Liver (tissue), 9 donors: ENCODE data around the gene PCDHGB5. TPM values are rescaled to one million over a fixed set of nuclear protein-coding genes. Genes with fewer than 3 reads are reported as not detected.

Source experiments
- DNase-seq: peaks from one replicate; pipeline ENCODE4 v3.0.0-alpha.2; 2017; ENCODE audit warnings: low spot score
- H3K27ac ChIP-seq, 2 donors: one replicate each; pipeline ENCODE4 v1.7.0; 2013; ENCODE audit warnings: inconsistent platforms in 2 of 2, low read length in 2 of 2, control low read depth in 1 of 2, low read depth in 1 of 2, mild to moderate bottlenecking in 1 of 2
- H3K27me3 ChIP-seq, 4 donors: one replicate each; pipeline versions ENCODE4 v1.6.1 to v1.7.0; 2013; ENCODE audit warnings: low read length in 3 of 4, inconsistent platforms in 1 of 4, mild to moderate bottlenecking in 1 of 4, moderate library complexity in 1 of 4; ENCODE audit not compliant: control insufficient read depth in 4 of 4, insufficient read depth in 4 of 4
- H3K36me3 ChIP-seq, 4 donors: one replicate each; pipeline versions ENCODE4 v1.6.1 to v1.7.0; 2013; ENCODE audit warnings: low read length in 3 of 4, mild to moderate bottlenecking in 3 of 4, low read depth in 1 of 4, moderate library complexity in 1 of 4; ENCODE audit not compliant: control insufficient read depth in 4 of 4, insufficient read depth in 3 of 4
- H3K4me1 ChIP-seq, 4 donors: one replicate each; pipeline versions ENCODE4 v1.6.1 to v1.7.0; 2013; ENCODE audit warnings: low read length in 3 of 4, mild to moderate bottlenecking in 3 of 4, moderate library complexity in 1 of 4; ENCODE audit not compliant: control insufficient read depth in 4 of 4, insufficient read depth in 4 of 4
- H3K4me3 ChIP-seq, 3 donors: one replicate each; pipeline versions ENCODE4 v1.6.1 to v1.7.0; 2013; ENCODE audit warnings: low read length in 3 of 3, control low read depth in 1 of 3, low read depth in 1 of 3, mild to moderate bottlenecking in 1 of 3
- H3K9ac ChIP-seq, 2 donors: one replicate each; pipeline ENCODE4 v1.7.0; 2013; ENCODE audit warnings: low read length in 2 of 2, mild to moderate bottlenecking in 2 of 2, moderate library complexity in 2 of 2, control low read depth in 1 of 2, low read depth in 1 of 2
- H3K9me3 ChIP-seq, 4 donors: one replicate each; pipeline versions ENCODE4 v1.6.1 to v1.7.0; 2013; ENCODE audit warnings: low read length in 3 of 4; ENCODE audit not compliant: control insufficient read depth in 4 of 4
- FOXA1 ChIP-seq: IDR thresholded peaks from 2 replicates; pipeline ENCODE4 v1.6.1; 2016; ENCODE audit warnings: antibody characterized with exemption
- FOXA2 ChIP-seq: IDR thresholded peaks from 2 replicates; pipeline ENCODE4 v1.6.1; 2016; ENCODE audit warnings: antibody characterized with exemption
- HNF4A ChIP-seq, 2 donors: conservative IDR thresholded peaks; 2 replicates each; pipeline ENCODE4 v1.6.1; 2016; ENCODE audit warnings: antibody characterized with exemption in 2 of 2, mild to moderate bottlenecking in 2 of 2
- HNF4G ChIP-seq: IDR thresholded peaks from 2 replicates; pipeline ENCODE4 v1.6.1; 2016; ENCODE audit warnings: antibody characterized with exemption
- JUND ChIP-seq, 2 donors: IDR thresholded peaks; 2 replicates each; pipeline ENCODE4 v1.6.1; 2016; ENCODE audit warnings: antibody characterized with exemption in 2 of 2
- NR2F2 ChIP-seq: IDR thresholded peaks from 2 replicates; pipeline ENCODE4 v1.6.1; 2016; ENCODE audit warnings: antibody characterized with exemption
- RAD21 ChIP-seq, 2 donors: IDR thresholded peaks; 2 replicates each; pipeline ENCODE4 v1.6.1; 2016; ENCODE audit warnings: antibody characterized with exemption in 2 of 2, mild to moderate bottlenecking in 2 of 2
- RXRA ChIP-seq, 2 donors: IDR thresholded peaks; 2 replicates each; pipeline ENCODE4 v1.6.1; 2017 to 2018; ENCODE audit warnings: antibody characterized with exemption in 2 of 2, mild to moderate bottlenecking in 1 of 2
- YY1 ChIP-seq: IDR thresholded peaks from 2 replicates; pipeline ENCODE4 v1.6.1; 2016; ENCODE audit warnings: antibody characterized with exemption, mild to moderate bottlenecking
- WGBS: extraction: QIAGEN DNeasy Blood & Tissue Kit; methylation state at CpG from one replicate; pipeline ENCODE4 v1.1.7; 2013; 5-methylcytosine and 5-hydroxymethylcytosine counted together
- polyA plus RNA-seq, 2 donors: library from polyadenylated mRNA; stranded (reverse) in 1 of 2; unstranded in 1 of 2; fragments of 200-250 nt in 1 of 2; fragments of >200 nt in 1 of 2; fragmentation: Nextera tagmentation in 1 of 2; extraction: Ambion mirVana in 1 of 2; gene quantifications; one replicate each; pipeline versions ENCODE4 v1.2.1 to v1.2.3, GENCODE V29; 2013 to 2015
- total RNA-seq, 2 donors: library from RNA; depleted of rRNA; stranded (reverse); fragments of >200 nt; gene quantifications; one replicate each; pipeline ENCODE4 v1.2.3, GENCODE V29; 2014
- TF ChIP-seq, protein P1 (sequence below): IDR thresholded peaks from 2 replicates; pipeline ENCODE4 v1.6.1; 2016; ENCODE audit warnings: antibody characterized with exemption, mild to moderate bottlenecking
- TF ChIP-seq, protein P2 (sequence below): IDR thresholded peaks from 2 replicates; pipeline ENCODE4 v1.6.1; 2016; ENCODE audit warnings: antibody characterized with exemption
- TF ChIP-seq, protein P3 (sequence below): IDR thresholded peaks from 2 replicates; pipeline ENCODE4 v1.6.1; 2016; ENCODE audit warnings: antibody characterized with exemption
- TF ChIP-seq, protein P4 (sequence below): fragments of 150-350 bp; IDR thresholded peaks from 2 replicates; pipeline ENCODE4 v1.5.1; 2017; ENCODE audit warnings: improper control_type of control experiment, low read depth, low read length; ENCODE audit not compliant: missing input control
- donor health status: healthy.
- donor health status: healthy.
- donor health status: healthy.
- donor health status: healthy.
- donor health status: healthy.

Gene PCDHGB5
- total and polyA plus RNA-seq, 4 donors = 0.76 to 3.8 (median 2.3) TPM

DNA sequence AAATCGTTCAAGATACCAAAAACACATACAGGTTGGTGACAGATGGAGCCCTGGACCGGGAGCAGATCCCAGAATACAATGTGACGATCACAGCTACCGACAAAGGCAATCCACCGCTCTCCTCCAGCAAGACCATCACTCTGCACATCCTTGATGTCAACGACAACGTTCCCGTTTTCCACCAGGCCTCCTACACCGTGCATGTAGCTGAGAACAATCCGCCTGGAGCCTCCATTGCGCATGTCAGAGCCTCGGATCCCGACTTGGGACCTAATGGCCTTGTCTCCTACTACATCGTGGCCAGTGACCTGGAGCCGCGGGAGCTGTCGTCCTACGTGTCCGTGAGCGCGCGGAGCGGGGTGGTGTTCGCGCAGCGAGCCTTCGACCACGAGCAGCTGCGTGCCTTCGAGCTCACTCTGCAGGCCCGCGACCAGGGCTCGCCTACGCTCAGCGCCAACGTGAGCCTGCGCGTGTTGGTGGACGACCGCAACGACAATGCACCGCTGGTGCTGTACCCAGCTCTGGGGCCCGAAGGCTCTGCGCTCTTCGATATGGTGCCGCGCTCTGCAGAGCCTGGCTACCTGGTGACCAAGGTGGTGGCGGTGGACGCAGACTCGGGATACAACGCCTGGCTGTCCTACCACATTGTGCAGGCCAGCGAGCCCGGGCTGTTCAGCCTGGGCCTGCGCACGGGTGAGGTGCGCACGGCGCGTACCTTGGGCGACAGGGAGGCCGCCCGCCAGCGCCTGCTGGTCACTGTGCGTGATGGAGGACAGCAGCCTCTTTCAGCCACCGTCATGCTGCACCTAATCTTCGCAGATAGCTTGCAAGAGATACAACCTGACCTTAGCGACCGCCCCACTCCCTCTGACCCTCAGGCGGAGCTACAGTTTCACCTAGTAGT, 25.9 kb upstream of the PCDHGB5 start:
- Histone ChIP-seq H3K27ac (no peak overlapping the region), H3K9ac (no peak overlapping the region), H3K27me3 (peaks cover 0 to 5% (median 0%) of the 10 kb centered on the region in 4 donors), H3K4me3 (peak overlapping the region in 2 of 3 donors; percentile 44 to 50), H3K9me3 (peaks cover 35 to 73% (median 53%) of the 10 kb centered on the region in 4 donors), H3K36me3 (no peaks in the 10 kb centered on the region), H3K4me1 (no peaks in the 10 kb centered on the region)
- 30% methylated on average over 69 of the region's 69 CpGs for WGBS
- TF ChIP-seq NR2F2 (no peak), HNF4G (no peak), YY1 (no peak), HNF4A (conservative IDR thresholded peaks at IDR 0.05) (no peak), JUND (IDR thresholded peaks at IDR 0.05) (no peak), RAD21 (IDR thresholded peaks at IDR 0.05) (no peak), RXRA (IDR thresholded peaks at IDR 0.05) (no peak), FOXA1 (no peak)
- TF ChIP-seq, protein P1, sequence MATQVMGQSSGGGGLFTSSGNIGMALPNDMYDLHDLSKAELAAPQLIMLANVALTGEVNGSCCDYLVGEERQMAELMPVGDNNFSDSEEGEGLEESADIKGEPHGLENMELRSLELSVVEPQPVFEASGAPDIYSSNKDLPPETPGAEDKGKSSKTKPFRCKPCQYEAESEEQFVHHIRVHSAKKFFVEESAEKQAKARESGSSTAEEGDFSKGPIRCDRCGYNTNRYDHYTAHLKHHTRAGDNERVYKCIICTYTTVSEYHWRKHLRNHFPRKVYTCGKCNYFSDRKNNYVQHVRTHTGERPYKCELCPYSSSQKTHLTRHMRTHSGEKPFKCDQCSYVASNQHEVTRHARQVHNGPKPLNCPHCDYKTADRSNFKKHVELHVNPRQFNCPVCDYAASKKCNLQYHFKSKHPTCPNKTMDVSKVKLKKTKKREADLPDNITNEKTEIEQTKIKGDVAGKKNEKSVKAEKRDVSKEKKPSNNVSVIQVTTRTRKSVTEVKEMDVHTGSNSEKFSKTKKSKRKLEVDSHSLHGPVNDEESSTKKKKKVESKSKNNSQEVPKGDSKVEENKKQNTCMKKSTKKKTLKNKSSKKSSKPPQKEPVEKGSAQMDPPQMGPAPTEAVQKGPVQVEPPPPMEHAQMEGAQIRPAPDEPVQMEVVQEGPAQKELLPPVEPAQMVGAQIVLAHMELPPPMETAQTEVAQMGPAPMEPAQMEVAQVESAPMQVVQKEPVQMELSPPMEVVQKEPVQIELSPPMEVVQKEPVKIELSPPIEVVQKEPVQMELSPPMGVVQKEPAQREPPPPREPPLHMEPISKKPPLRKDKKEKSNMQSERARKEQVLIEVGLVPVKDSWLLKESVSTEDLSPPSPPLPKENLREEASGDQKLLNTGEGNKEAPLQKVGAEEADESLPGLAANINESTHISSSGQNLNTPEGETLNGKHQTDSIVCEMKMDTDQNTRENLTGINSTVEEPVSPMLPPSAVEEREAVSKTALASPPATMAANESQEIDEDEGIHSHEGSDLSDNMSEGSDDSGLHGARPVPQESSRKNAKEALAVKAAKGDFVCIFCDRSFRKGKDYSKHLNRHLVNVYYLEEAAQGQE = no peak
- TF ChIP-seq, protein P2, sequence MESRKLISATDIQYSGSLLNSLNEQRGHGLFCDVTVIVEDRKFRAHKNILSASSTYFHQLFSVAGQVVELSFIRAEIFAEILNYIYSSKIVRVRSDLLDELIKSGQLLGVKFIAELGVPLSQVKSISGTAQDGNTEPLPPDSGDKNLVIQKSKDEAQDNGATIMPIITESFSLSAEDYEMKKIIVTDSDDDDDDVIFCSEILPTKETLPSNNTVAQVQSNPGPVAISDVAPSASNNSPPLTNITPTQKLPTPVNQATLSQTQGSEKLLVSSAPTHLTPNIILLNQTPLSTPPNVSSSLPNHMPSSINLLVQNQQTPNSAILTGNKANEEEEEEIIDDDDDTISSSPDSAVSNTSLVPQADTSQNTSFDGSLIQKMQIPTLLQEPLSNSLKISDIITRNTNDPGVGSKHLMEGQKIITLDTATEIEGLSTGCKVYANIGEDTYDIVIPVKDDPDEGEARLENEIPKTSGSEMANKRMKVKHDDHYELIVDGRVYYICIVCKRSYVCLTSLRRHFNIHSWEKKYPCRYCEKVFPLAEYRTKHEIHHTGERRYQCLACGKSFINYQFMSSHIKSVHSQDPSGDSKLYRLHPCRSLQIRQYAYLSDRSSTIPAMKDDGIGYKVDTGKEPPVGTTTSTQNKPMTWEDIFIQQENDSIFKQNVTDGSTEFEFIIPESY = no peak
- TF ChIP-seq, protein P3, sequence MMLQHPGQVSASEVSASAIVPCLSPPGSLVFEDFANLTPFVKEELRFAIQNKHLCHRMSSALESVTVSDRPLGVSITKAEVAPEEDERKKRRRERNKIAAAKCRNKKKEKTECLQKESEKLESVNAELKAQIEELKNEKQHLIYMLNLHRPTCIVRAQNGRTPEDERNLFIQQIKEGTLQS = no peak
- DNase-seq = no peak

DNA sequence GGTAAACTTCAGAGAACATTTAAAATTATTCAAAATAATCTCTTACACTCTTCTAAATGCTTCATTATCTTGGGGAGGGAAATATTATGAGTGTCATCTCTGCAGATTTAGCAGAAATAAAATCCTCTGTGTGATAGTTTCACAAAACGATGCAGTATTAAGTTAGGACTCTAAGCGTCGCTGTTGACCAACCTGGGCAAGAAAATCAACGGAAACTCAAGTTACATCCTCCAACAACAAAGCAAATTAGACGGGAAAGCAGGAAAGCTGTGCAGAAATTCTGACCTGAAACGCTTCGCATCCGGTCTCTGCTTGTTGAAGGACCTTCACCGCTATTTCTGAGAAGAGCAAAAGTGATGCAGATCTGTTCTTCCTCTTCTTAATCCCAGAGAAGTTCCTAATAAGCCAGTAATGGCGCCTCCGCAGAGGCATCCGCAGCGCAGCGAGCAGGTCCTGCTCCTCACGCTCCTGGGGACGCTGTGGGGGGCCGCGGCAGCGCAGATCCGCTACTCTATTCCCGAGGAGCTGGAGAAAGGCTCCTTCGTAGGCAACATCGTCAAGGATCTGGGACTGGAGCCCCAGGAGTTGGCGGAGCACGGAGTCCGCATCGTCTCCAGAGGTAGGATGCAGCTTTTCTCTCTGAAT, 24.0 kb upstream of the PCDHGB5 start, which contains the start of gene PCDHGA6:
Gene PCDHGA6 (plus strand): TSS at position 219 of the 645 bp plus-strand sequence. CDS start 193 bp downstream, at position 412.
- no peak for DNase-seq
- H3K9ac ChIP-seq = no peak within 1 kb of the TSS
- peaks cover 37 to 83% (median 56%) of the 10 kb centered on the region in 4 donors for H3K9me3 ChIP-seq
- WGBS = 20% methylated on average over 27 of the region's 27 CpGs
- TF ChIP-seq, protein P4, sequence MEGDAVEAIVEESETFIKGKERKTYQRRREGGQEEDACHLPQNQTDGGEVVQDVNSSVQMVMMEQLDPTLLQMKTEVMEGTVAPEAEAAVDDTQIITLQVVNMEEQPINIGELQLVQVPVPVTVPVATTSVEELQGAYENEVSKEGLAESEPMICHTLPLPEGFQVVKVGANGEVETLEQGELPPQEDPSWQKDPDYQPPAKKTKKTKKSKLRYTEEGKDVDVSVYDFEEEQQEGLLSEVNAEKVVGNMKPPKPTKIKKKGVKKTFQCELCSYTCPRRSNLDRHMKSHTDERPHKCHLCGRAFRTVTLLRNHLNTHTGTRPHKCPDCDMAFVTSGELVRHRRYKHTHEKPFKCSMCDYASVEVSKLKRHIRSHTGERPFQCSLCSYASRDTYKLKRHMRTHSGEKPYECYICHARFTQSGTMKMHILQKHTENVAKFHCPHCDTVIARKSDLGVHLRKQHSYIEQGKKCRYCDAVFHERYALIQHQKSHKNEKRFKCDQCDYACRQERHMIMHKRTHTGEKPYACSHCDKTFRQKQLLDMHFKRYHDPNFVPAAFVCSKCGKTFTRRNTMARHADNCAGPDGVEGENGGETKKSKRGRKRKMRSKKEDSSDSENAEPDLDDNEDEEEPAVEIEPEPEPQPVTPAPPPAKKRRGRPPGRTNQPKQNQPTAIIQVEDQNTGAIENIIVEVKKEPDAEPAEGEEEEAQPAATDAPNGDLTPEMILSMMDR = peak; percentile 13
- TF ChIP-seq RAD21 (IDR thresholded peaks at IDR 0.05) (peak; percentile 9 to 22), FOXA2 (no peak)
- H3K27me3 ChIP-seq = peaks cover 0 to 5% (median 0%) of the 10 kb centered on the region in 4 donors
- H3K27ac ChIP-seq = no peak within 1 kb of the TSS
- peak within 1 kb of the TSS in 2 of 3 donors; percentile 23 to 46 for H3K4me3 ChIP-seq
- no peaks in the 10 kb centered on the region for H3K36me3 ChIP-seq
- H3K4me1 ChIP-seq = no peaks in the 10 kb centered on the region
